Left forelimb (tissue), 1 donor: ENCODE results near the gene CCN5.

ENCODE experiments used
- DNase-seq: peaks from one replicate; pipeline ENCODE4 v3.0.0-alpha.2; 2018; ENCODE audit warnings: low spot score

The CCN5 gene

GRCh38 chr20:44695295-44695673 lies 19.9 kb upstream of the CCN5 start:
- peak; percentile 26 for DNase-seq

GRCh38 chr20:44695674-44696300 lies 19.4 kb upstream of the CCN5 start:
- DNase-seq: peak; percentile 0

- peak; percentile 41 for DNase-seq
These were observed 18.9 kb upstream of the CCN5 start for GRCh38 chr20:44696315-44696714.

DNA sequence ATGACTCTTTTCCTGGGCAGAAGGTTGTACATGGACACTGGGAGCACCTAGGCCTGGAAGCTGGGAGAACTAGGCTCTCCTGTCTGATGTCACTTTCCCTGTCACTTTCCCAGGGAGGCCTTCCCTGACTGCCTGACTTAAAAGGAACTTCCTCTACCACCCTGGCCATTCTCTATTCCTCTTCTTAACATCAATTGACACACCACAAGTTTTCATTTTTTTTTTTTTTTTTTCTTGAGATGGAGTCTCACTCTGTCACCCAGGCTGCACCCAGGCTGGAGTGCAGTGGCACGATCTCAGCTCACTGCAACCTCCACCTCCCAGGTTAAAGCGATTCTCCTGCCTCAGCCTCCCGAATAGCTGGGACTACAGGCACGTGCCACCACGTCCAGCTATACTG lies 18.1 kb upstream of the CCN5 start:
- peak; percentile 3 for DNase-seq

DNA sequence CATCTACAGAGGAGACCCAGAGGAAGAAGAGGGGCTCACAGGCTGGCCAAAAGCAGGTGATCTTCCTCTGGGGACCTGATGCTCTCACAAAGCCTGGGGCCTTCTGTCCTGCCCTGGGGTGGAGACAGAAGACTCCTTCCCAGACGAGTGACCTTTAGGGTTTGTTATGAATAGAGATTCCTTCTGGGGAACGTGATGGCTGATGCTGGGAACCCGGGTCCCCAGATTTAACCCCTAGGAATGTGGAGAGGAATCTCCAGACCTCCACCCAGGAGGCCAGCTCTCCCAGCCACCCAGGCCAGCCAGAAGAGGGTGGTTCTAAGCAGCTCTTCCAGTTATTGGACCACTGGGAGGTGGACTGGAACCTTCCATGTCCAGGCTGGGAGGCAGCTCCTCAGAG lies 16.8 kb upstream of the CCN5 start:
- DNase-seq: peak; percentile 15

DNA sequence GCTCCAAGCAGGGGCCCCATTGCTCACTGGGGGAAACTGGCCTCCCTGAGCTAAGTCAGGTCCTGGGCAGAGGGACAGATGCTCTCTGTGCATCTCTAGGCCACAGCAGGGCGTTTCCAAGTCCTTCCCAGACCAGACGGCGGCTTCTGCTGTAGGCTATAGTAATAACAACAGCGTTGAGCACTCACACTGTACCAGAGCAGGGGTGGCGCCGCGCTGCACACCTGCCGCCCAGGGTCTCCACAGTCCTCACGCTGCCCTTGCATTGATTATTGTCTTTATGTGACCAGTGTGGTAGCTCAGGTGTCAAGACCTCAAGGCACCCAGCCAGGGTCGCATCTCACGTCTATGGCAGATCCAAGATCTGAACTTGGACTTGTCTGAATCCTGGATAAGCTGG lies 14.9 kb upstream of the CCN5 start:
- DNase-seq: no peak

DNA sequence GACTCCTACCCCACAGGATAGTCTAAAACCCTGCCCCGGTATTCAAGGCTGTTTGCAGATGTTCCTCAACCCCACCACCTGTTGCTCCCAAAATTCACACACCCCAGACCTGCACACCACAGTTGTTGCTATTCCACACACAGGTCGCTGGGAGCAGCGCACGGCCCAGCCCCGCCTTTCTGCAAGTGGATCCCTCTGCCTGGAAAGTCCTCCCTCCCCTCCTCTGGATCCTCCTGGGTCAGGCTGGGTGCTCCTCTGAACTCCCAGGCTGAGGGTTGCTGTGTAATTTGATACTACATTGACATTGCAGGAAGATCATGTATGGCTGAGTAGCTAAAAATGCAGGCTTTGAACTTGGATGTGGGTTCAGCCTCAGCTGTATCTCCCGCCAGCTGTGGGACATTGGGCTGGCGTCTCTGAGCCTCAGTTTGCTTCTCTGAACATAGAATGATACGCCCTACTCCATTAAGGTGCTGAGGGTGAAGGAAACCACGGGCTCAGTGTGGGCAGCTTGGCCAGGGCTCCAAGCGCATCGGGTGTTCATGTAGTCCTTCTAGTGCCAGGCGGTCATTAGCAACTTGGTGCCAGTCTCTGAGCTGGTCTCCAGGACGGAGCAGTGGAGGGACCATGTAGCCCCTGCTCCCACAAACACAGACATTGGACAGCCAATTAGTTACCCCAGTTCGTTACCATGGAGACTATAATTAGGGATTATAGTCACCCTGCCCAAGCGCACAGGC lies 13.9 kb upstream of the CCN5 start:
- no peak for DNase-seq

- DNase-seq: no peak
These were observed 13.3 kb upstream of the CCN5 start for GRCh38 chr20:44701858-44702256.

- DNase-seq: peak; percentile 86
These were observed 12.4 kb upstream of the CCN5 start for GRCh38 chr20:44702776-44703175.

DNA sequence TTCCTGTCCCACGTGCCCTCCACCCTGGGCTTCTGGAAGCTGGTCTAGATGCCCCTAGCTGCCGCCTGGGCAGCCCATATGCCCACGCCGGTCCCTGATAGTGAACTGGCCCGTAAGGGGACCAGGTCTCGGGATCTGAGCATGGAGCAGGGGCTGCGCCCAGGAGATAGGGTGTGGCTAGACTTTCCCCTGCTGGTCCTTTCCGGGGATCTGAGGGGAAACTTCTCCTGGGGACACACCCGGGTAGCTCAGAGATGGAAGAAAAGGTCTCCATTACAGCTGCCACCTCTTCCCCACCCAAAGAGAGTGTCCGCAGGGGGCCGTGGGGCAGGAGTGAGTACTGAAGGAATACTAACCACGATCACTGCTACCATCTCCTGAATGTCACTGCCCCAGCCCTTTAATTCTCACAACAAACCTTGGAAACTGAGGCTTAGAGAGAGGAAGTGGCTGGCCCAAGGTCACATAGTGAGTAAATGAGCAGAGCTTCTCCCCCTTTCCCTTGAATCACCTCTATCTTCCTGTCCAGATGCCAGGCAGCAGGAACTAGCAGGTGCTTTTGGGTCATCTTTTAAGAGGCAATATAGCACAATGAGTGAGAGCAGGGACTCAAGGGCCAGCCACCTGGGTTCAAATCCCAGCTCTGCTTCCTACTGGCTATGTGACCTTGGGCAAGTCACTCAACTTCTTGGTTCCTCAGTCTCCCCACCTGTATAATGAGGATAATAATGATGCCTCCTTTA lies 11.8 kb upstream of the CCN5 start:
- no peak for DNase-seq

GRCh38 chr20:44703956-44704488 lies 11.1 kb upstream of the CCN5 start:
- no peak for DNase-seq

DNA sequence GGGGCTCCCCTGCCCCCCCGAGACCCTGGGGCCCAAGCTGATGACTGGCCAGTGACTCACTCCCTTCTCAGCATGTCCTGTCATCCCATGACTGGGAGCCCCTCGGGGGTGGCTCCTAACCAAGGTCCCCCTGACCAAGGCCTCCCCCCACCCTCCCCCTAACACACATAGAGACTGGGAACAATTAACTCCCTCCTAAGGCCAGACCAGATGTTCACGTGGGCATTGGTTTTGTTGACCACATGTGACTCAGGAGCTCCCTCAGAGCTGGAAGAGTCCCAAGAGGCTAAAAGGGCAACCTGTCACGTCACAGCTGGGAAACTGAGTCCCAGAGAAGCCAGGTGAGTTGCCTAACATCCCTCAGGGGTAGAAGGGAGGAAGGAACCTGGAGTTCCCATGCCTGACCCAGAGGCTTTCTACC lies 10.6 kb upstream of the CCN5 start:
- DNase-seq: no peak

DNA sequence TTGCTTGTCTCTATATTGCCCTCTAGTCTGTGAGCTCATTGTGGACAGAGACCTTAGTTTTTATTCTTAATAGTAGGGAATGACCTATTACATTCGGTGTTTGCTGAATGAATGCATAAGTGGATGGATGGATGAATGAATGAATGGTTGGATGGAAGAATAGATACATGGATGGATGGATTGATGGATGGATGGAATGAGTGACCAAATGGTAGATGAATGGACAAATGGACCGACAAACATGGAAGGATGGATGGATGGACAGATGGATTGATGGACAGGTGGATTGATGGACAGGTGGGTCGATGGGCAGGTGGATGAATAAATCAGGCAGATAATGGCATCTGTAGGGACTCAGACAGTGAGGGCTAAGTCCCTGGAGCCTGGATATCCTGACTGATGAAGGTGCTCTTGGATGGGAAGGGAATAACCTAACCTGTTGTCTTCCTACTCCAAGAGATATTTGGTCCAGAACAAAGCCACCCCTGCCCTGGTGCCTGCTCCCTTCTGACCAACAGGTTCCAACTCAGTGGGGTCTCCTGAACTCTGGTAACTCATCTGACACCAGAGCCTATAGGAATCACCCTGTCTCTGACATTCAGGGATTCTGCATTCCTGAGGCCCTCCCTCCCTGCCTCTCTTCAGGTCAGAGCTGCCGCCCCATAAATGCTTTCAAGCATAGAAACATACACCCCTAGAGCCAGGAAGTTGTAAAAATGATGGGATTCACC lies 9.6 kb upstream of the CCN5 start:
- no peak for DNase-seq

- DNase-seq: no peak
These were observed 8.7 kb upstream of the CCN5 start for GRCh38 chr20:44706301-44707017.

DNA sequence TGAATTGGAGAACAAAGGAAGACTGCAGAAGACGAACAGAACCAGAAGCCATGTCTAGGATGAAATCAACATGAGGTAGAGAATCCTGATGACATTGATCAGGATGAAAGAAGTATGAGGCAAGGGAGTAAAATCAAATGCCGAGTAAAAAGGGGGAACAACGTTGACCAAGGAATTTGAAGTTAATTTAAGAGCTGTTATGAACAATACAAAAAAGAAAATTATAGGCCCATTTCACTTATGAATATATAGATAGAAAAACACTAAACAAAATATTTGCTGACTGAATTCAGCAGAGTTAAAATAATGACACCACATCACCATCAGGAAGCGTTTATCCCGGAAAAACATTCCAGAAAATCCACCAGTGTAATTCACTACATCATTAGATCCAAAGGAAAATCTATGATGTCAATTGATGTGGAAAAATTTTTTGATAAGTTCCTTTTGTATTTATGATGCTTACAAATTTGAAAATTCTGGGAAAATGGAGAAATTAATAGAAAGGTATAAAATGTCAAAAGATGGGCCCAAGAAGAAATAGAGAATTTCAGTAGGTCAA lies 8.1 kb upstream of the CCN5 start:
- DNase-seq: no peak

GRCh38 chr20:44709380-44709779 lies 5.8 kb upstream of the CCN5 start:
- no peak for DNase-seq

DNA sequence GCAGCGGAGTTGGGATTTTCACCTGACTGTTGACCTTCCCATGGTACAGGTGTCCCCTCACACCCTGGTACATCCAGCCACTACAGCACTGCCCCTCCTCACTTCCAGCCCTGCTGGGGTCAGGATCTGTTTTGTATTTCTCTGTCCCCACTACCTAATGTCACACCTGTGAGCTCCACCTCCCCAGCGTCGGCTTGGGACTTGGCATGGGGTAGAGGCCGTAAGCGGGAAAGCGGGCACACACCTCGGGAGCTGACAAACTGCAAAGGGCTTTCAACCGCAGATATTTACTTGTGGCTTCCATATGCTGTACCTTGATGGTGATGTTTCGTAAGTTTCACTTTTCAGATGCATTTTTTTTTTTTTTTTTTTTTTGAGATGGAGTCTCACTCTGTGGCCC lies 5.4 kb upstream of the CCN5 start:
- DNase-seq: no peak

DNA sequence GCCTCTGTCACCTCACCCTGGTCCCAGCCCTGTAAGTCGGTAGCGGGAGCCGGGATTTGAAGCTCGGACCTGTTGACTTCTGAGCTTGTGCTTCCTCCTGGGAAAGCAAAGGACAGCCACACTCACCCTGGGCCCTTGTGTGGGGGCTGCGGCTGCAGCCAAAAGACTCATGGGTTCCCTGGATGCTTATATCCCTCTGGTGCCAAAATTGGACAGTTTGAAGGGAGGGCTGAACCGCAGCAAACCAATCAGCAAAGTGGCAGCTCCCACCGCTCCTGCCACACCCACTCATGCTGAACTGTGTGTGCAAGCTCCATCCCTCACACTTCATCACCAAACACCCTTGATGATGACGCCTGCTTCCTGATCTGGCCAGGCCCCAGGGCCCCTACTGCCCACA lies 3.9 kb upstream of the CCN5 start:
- no peak for DNase-seq

GRCh38 chr20:44714102-44714700 lies 968 bp upstream of the CCN5 start:
- no peak for DNase-seq

- DNase-seq: no peak
These were observed 535 bp downstream of the CCN5 start for GRCh38 chr20:44715499-44716308.
